MM.1S (cell line): Measurements from ENCODE around the gene PEX26.

Experiments
- DNase-seq: peaks from one replicate; pipeline ENCODE4 v3.0.0-alpha.2; 2015
- H2AFZ ChIP-seq: fragments of 300-600 bp; sonication (generic); 2 replicates; pipeline ENCODE4 v1.6.0; 2016; ENCODE audit warnings: antibody characterized with exemption, low read length
- H3F3A ChIP-seq: fragments of 300-600 bp; sonication (generic); 2 replicates; pipeline ENCODE4 v1.6.1; 2016; ENCODE audit warnings: mild to moderate bottlenecking, antibody characterized with exemption, low read length, moderate library complexity, mixed read lengths; ENCODE audit not compliant: insufficient read depth
- H3K27ac ChIP-seq: fragments of 300-600 bp; sonication (generic); 2 replicates; pipeline ENCODE4 v1.5.1; 2016; ENCODE audit warnings: mild to moderate bottlenecking, low read length
- H3K27me3 ChIP-seq: fragments of 300-600 bp; sonication (generic); replicated peaks from 2 replicates; pipeline ENCODE4 v1.6.0; 2016; ENCODE audit warnings: low read length; ENCODE audit not compliant: insufficient read depth
- H3K36me3 ChIP-seq: fragments of 300-600 bp; sonication (generic); replicated peaks from 2 replicates; pipeline ENCODE4 v1.6.1; 2016; ENCODE audit warnings: mild to moderate bottlenecking, low read length, mixed read lengths; ENCODE audit not compliant: insufficient read depth
- H3K4me1 ChIP-seq: fragments of 300-600 bp; sonication (generic); 2 replicates; pipeline ENCODE4 v1.6.1; 2016; ENCODE audit warnings: low read length, mixed read lengths
- H3K4me2 ChIP-seq: fragments of 300-600 bp; sonication (generic); 2 replicates; pipeline ENCODE4 v1.6.0; 2016; ENCODE audit warnings: low read depth, low read length
- H3K4me3 ChIP-seq: fragments of 300-600 bp; sonication (generic); 2 replicates; pipeline ENCODE4 v1.5.1; 2016; ENCODE audit warnings: low read length, mixed read lengths
- H3K79me2 ChIP-seq: fragments of 300-600 bp; sonication (generic); 2 replicates; pipeline ENCODE4 v1.6.1; 2016; ENCODE audit warnings: mixed run types, low read length, mixed read lengths
- H3K9ac ChIP-seq: fragments of 300-600 bp; sonication (generic); 2 replicates; pipeline ENCODE4 v1.6.1; 2016; ENCODE audit warnings: low read length, mixed read lengths
- H3K9me2 ChIP-seq: fragments of 300-600 bp; sonication (generic); replicated peaks from 2 replicates; pipeline ENCODE4 v1.6.1; 2016; ENCODE audit warnings: mild to moderate bottlenecking, low read length, mixed read lengths; ENCODE audit not compliant: insufficient read depth
- H3K9me3 ChIP-seq: fragments of 300-600 bp; sonication (generic); replicated peaks from 2 replicates; pipeline ENCODE4 v1.6.1; 2016; ENCODE audit warnings: mild to moderate bottlenecking, low read length, mixed read lengths; ENCODE audit not compliant: insufficient read depth
- H4K20me1 ChIP-seq: fragments of 300-600 bp; sonication (generic); 2 replicates; pipeline ENCODE4 v1.6.1; 2016; ENCODE audit warnings: mild to moderate bottlenecking, low read length, moderate library complexity, mixed read lengths; ENCODE audit not compliant: insufficient read depth
- EZH2 ChIP-seq: fragments of 300-600 bp; sonication (generic); optimal IDR thresholded peaks from 2 replicates; pipeline ENCODE3; 2017; ENCODE audit warnings: low read depth, mild to moderate bottlenecking, antibody characterized with exemption, low read length, mixed read lengths
- EZH2phosphoT487 ChIP-seq: fragments of 300-600 bp; sonication (generic); IDR thresholded peaks from 2 replicates; pipeline ENCODE4 v1.6.1; 2018; ENCODE audit warnings: antibody characterized with exemption, low read length
- TF ChIP-seq, protein P1 (sequence below): fragments of 300-600 bp; sonication (generic); IDR thresholded peaks from 2 replicates; pipeline ENCODE4 v1.5.1; 2016; ENCODE audit warnings: antibody characterized with exemption, low read length, mixed read lengths

PEX26 gene

DNA sequence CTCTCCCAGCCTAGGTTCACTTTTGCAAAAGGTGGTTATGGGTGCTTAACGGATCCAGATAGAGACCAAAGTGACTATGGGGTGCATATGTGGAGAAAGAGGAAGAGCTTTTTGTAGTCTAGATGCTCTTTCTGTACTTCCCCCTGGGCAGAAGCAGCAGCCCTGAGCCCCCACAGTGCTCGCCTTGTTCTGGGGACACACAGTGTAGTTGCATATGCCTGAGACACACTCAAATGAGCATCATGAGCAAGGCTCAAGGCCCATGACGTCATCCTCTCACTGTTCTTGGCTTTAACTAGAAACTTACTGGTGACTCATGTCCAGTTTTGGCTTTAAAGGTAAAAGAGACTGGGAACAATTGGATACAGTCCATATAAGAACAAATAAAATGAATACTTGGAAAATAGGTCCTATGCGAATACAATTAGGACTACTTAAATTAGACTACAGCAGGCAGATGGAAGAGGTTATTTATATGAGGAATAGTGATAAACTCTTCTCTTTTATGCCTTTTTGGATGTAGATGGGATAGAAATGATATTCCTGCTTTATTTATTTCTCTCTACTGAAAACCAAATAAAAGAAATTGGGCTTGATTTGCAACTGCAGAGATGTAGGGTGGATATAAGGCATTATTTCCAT is 20.1 kb upstream of the PEX26 start:
- TF ChIP-seq, protein P1, sequence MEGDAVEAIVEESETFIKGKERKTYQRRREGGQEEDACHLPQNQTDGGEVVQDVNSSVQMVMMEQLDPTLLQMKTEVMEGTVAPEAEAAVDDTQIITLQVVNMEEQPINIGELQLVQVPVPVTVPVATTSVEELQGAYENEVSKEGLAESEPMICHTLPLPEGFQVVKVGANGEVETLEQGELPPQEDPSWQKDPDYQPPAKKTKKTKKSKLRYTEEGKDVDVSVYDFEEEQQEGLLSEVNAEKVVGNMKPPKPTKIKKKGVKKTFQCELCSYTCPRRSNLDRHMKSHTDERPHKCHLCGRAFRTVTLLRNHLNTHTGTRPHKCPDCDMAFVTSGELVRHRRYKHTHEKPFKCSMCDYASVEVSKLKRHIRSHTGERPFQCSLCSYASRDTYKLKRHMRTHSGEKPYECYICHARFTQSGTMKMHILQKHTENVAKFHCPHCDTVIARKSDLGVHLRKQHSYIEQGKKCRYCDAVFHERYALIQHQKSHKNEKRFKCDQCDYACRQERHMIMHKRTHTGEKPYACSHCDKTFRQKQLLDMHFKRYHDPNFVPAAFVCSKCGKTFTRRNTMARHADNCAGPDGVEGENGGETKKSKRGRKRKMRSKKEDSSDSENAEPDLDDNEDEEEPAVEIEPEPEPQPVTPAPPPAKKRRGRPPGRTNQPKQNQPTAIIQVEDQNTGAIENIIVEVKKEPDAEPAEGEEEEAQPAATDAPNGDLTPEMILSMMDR, result no peak
- TF ChIP-seq EZH2phosphoT487 (no peak), EZH2 (no peak)
- DNase-seq, result peak; percentile 57
- peak overlapping the region; percentile 78 for H3K27ac ChIP-seq
- H3K36me3 ChIP-seq, result no peaks in the 10 kb centered on the region
- H3F3A ChIP-seq, result peaks cover 20% of the 10 kb centered on the region
- H3K27me3 ChIP-seq, result no peaks in the 10 kb centered on the region
- peak overlapping the region; percentile 67 for H3K9ac ChIP-seq
- no peaks in the 10 kb centered on the region for H4K20me1 ChIP-seq
- H3K4me1 ChIP-seq, result peaks cover 24% of the 10 kb centered on the region
- H3K9me2 ChIP-seq, result no peaks in the 10 kb centered on the region
- peak overlapping the region; percentile 85 for H3K4me2 ChIP-seq
- H3K9me3 ChIP-seq, result no peaks in the 10 kb centered on the region
- no peaks in the 10 kb centered on the region for H3K79me2 ChIP-seq
- H3K4me3 ChIP-seq, result peak overlapping the region; percentile 47; the same call in 1 of the 2 replicates
- H2AFZ ChIP-seq, result peak overlapping the region; percentile 55; the same call in 1 of the 2 replicates

DNA sequence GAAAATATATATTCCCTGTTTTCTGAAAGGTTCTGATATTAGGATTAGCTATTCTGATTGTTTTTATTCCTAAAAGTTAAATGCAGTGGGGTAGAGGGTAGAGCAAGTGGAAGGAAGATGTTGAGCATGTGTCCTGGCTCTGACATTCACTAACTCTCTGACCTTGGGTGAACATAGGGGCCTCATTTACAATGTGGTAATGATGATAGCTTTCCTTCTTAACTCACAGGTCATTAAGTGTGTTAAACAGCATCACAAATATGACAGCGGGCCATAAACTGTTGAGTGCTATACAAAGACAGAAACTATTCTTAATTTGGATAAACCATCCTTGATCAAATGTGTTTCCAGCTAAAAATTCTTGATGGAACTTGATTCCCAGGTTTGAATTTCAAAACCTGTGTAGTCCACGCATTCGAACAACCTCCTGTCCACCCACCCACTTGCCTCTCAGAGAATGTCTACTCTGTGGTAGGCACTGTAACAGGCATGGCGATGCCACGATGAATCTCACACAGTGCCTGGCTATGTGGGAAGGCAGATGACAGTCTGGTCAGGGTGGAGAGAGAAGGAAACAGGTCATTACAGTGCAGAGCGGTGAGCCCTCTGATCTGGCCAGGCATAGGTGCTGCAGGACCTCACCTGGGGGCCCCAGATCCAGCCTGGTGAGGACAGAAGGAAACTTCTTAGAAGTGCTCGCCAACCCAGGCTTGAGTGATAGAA is 19.3 kb upstream of the PEX26 start:
- H3F3A ChIP-seq, result peaks cover 20% of the 10 kb centered on the region
- peaks cover 24% of the 10 kb centered on the region for H3K4me1 ChIP-seq
- H3K9me2 ChIP-seq, result no peaks in the 10 kb centered on the region
- H2AFZ ChIP-seq, result no peak overlapping the region
- no peak for DNase-seq
- peak overlapping the region; percentile 85; the same call in 1 of the 2 replicates for H3K4me2 ChIP-seq
- no peaks in the 10 kb centered on the region for H3K79me2 ChIP-seq
- no peaks in the 10 kb centered on the region for H3K36me3 ChIP-seq
- H3K4me3 ChIP-seq, result no peak overlapping the region
- no peaks in the 10 kb centered on the region for H3K27me3 ChIP-seq
- no peaks in the 10 kb centered on the region for H3K9me3 ChIP-seq
- no peaks in the 10 kb centered on the region for H4K20me1 ChIP-seq
- H3K9ac ChIP-seq, result no peak overlapping the region
- H3K27ac ChIP-seq, result no peak overlapping the region
- TF ChIP-seq, protein P1, result no peak
- TF ChIP-seq EZH2 (no peak), EZH2phosphoT487 (no peak)

DNA sequence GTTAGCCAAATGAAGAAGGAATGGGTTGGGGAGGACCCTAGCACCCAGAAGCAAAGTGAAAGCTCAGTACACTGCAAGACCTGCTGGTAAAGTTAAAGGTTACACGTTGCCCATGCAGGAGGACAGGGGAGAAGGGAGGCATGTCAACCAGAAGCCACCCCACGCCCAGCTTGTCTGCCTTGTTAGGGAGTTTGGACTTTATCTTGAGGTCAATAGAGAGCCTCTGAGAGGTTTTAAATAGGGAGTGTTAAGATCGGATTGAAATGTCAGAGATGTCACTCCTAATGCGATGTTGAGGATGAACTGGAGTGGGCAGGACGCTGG is 18.7 kb upstream of the PEX26 start:
- Histone ChIP-seq H3K4me2 (no peak overlapping the region), H3K36me3 (no peaks in the 10 kb centered on the region), H3K4me3 (no peak overlapping the region), H2AFZ (no peak overlapping the region), H3K9me3 (no peaks in the 10 kb centered on the region), H3F3A (peaks cover 20% of the 10 kb centered on the region), H3K27me3 (no peaks in the 10 kb centered on the region), H3K4me1 (peaks cover 24% of the 10 kb centered on the region), H3K79me2 (no peaks in the 10 kb centered on the region), H3K9me2 (no peaks in the 10 kb centered on the region), H3K9ac (no peak overlapping the region), H3K27ac (no peak overlapping the region), H4K20me1 (no peaks in the 10 kb centered on the region)
- no peak for TF ChIP-seq EZH2
- TF ChIP-seq, protein P1, result no peak
- no peak for TF ChIP-seq EZH2phosphoT487
- DNase-seq, result no peak
